GM18526 (cell line): Measurements from ENCODE around the gene OR8K5.

Experiments used
- POLR2A ChIP-seq: IDR thresholded peaks from 3 replicates; pipeline ENCODE4 v1.6.1; 2011; ENCODE audit not compliant: insufficient read length; ENCODE audit errors: extremely low read depth

OR8K5 gene, protein sequence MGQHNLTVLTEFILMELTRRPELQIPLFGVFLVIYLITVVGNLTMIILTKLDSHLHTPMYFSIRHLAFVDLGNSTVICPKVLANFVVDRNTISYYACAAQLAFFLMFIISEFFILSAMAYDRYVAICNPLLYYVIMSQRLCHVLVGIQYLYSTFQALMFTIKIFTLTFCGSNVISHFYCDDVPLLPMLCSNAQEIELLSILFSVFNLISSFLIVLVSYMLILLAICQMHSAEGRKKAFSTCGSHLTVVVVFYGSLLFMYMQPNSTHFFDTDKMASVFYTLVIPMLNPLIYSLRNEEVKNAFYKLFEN

DNA sequence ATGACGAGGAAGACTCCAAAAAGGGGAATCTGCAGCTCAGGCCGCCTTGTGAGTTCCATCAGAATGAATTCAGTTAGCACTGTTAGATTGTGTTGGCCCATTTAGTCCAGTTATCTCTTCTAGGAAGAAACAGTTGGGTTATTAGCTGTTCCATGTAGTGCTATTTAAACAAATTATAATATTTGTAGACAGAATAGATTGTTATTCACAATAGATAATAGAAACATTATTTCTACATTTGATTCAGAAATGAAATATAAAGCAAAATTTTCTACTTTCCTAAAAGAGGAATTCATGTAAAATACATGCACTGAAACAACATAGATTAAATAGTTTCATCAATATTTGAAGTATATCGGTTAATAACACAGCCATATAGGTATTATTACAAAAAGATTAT lies at the start of gene OR8K5:
TSS of gene OR8K5 (minus strand) at position 101 of the 400 bp plus-strand sequence. CDS start at position 101, 0 bp downstream.
- no peak for TF ChIP-seq POLR2A

DNA sequence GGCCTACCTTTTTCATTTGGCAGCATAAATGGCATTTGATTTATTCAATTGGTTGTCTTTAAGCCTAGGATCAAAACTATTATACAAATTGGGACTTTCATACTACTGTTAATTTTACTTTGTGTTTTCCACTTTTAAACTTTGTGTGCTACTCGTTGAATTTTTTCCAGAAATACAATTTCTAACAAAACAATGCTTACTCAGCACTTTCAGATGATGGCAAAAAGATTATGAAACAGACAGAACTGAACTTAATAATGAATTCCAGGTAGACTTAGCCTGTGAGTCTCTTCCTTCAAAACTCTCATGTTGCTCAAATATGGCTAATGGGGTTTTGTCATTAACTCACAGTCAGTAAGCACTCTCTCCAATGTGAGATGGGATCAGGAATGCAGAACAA lies 47.7 kb upstream of the OR8K5 start:
- TF ChIP-seq POLR2A = no peak

DNA sequence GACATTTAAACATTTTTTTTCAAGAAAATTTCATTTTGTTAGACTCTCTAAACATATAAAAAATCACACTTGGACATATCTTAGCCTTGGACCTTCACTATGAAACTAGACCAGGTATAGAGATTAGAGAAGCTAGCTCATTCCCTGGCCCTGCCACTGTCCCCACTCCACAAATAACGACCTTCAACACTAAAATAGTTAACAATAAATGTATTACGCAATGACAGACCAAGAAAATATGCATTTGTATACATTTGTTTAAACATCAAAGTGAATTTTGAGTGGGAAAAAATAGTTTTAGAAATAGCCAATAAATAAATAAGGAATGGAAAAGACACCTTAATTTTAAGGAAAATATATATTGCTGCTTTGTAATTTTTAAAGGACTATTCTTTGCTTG lies 37.2 kb upstream of the OR8K5 start:
- TF ChIP-seq POLR2A = no peak

DNA sequence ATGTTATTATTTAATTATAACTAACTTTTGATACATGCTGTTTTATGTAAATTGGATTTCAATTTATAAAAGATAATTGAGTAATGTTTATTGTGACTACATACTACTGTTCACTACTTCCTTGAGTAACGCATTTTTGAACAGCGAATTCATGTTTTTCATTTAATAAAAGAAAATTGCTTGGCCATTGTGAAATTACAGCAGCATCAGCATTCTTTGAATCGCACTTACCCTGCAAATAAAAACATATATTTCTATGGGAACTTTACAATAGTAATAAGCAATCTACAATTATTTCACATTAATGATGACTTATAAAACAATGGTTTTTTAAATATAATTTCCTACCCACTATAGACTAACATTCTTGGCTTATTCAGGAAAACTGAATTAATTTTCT lies 36.6 kb upstream of the OR8K5 start:
- TF ChIP-seq POLR2A = no peak

DNA sequence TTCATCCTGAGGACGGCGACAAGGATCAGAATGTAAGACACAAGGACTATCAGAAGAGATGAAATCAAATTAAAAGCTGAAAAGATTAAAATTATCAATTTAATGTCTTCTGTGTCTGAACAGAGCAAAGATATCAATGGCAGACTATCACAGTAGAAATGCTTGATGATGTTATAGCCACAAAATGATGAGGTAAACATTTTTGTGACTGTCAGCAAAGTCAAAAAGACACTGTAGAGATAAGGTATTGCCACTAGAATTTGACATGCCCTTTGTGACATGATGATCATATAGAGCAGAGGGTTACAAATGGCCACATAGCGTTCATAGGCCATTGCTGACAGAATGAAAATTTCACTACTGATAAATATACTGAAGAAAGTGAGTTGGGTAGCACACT lies 28.5 kb upstream of the OR8K5 start:
- no peak for TF ChIP-seq POLR2A

DNA sequence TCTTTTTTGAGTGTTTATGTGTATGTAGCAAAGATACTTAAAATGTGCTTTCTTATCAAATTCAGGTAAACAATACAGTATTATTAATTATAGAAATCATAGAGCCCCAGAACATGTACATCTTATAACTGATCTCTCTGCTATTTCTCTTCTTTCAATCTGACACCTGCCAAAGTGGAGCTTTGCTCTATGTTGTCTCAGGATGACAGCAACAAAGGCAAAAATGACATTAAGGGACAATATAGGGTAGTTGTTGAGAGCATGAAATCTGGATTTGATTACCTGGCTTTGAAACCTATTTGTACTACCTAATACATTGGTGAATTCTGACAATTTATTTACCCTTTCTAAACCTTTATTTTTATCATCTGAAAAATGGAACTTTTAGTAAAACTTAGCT lies 23.3 kb upstream of the OR8K5 start:
- no peak for TF ChIP-seq POLR2A

DNA sequence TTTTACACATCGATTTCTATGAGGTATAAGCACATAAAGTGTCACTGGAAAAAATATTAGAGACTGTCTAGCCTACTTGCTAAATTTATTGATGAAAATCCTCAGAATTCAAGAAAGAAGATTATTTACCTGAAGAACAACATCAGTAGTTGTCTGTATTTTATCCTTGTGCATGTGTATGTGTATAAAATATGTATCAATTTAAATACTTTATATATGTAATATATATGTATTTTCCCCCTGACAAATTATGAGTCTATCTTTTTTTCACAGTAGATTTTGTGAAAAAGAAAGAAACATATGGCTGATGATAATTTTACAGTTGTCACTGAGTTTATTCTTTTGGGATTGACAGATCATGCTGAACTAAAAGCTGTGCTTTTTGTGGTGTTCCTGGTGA lies 16.2 kb upstream of the OR8K5 start, which contains the start of gene OR5J2:
TSS of gene OR5J2 (plus strand) at position 301 of the 400 bp plus-strand sequence. CDS start at position 301, 0 bp downstream.
- TF ChIP-seq POLR2A = no peak

DNA sequence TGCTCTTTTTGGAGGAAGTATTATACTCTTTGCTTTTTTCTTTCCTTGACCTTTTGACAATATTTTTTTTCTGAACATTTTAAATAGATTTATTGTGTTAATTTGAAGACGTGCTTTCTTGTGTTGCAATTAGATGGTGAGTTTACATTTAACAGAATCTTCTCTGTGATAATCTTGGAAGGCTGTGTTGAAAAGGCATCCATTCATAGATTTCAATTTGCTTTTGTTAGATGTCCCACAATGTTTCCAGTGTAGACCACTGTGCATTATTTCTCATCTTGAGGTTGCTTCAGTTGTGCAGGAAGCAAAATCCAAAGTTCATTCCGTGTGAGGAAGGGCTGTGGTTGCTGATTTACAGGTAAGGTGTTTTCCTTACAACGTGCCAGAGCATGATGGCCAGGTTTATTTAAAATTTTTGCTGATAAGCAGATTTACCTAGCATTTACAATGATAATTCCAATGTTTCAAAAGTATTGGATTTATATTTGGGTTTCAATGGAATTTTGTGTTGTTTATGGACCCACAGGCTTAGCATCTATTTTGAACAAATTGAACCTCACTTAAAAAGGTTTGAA lies 12.2 kb upstream of the OR8K5 start:
- no peak for TF ChIP-seq POLR2A

DNA sequence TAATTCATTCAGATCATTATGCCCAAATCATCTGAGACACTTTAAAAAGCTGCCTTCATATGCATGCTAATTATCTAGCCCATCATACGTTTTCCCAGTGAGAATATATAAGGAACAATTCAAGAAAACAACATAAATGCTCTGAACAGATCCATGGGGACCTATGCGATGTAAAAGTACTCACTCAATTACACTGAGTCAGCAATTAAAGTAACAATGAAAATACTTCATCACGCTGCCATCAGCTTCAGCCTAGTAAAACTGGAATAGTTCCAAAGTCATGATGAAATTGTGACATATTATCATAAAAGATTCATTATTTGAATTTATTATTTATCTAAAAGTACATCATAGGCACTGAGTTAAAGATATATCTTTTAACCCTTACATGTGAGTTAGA lies 3.7 kb upstream of the OR8K5 start:
- no peak for TF ChIP-seq POLR2A

DNA sequence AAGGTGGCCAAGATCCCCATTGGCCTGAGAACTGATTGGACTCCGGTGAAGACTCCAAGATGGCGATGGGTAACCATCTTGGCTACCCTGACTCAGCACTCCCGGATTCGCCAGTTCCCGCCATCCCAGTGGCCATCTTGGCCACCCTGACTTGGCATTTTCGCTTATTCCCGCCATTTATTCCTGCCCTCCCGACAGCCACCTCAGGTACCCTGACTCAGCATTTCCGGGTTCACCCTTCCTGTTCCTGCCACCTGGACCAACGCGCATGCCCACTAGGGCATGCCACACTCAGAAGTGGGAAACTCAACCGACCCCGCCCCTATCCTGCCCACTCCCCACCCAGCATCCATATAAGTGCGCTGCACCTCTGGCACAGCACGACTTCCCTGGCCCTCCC lies 7.8 kb downstream of the OR8K5 start:
- no peak for TF ChIP-seq POLR2A

DNA sequence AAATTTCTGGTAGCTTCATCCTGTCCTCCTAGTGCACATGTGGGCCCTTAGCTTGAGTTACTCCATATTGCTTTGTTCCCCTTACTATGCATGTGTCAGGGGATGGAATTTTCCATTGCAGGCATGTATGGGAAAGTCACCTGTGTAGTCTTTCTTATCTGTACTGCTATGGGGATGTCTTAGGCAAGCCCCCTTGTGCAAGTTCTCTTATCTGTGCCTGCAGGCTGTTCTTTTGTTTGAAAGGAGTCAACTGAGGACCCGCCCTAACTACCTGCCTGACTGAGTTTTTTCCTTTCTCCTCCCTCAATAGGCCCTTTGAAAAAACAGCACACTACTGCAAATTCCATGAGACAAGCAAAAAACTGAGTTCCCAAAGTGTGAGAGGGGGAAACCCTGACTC lies 8.7 kb downstream of the OR8K5 start:
- no peak for TF ChIP-seq POLR2A

DNA sequence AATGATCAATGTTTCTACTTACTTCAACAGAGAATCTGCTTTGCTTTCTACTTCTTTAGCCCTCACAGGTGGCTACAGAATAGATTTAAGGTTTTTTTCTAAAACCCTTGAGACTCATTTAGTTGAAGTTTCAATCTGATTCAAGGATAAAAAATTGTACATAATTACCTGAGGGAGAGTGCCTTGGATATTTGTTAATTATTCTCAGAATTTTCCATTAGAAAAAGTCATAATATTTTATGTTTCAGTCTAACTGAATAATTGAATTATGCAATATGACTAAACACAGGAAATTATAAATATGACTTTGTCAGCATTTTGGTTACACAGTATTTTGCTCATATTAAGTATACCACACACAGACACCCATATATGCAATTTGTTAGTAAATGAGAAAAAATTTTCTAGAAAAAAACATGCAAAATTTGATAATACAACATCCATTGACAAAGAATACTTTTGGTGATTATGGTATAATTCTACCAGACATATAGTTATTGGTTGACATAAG lies 19.9 kb downstream of the OR8K5 start, which contains the start of gene OR8J3:
TSS of gene OR8J3 (minus strand) at position 51 of the 511 bp plus-strand sequence. CDS start 2,483 bp downstream, outside the sequence.
- no peak for TF ChIP-seq POLR2A

DNA sequence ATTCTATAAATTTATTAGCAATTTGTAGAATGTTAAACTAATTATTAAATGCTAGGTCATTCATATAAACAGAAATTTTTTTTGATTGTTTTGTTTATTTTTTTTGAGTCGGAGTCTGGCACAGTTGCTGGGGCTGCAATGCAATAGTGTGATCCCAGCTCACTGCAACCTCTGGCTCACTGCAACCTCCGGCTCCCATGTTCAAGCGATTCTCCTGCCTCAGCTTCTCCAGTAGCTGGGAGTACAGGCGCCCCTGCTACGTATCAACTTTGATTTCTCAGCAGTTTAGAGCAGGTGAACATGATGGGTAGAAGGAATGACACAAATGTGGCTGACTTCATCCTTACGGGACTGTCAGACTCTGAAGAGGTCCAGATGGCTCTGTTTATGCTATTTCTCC lies 38.0 kb downstream of the OR8K5 start, which contains the start of gene OR8H3:
TSS of gene OR8H3 (plus strand) at position 301 of the 400 bp plus-strand sequence. CDS start at position 301, 0 bp downstream.
- no peak for TF ChIP-seq POLR2A
